Stomach smooth muscle (tissue), 2 donors: ENCODE measurements around the gene PEX11A.

ENCODE experiments used
- H3K27ac ChIP-seq: one replicate; pipeline ENCODE4 v1.7.0; 2013; ENCODE audit warnings: mild to moderate bottlenecking, low read length, inconsistent platforms
- H3K27me3 ChIP-seq, 2 donors: one replicate each; pipeline ENCODE4 v1.7.0; 2013; ENCODE audit warnings: low read length in 2 of 2; ENCODE audit not compliant: insufficient read depth in 2 of 2, control insufficient read depth in 1 of 2
- H3K36me3 ChIP-seq, 2 donors: one replicate each; pipeline ENCODE4 v1.7.0; 2013; ENCODE audit warnings: low read length in 2 of 2; ENCODE audit not compliant: control insufficient read depth in 2 of 2, insufficient read depth in 2 of 2
- H3K4me1 ChIP-seq: one replicate; pipeline ENCODE4 v1.7.0; 2013; ENCODE audit warnings: low read length; ENCODE audit not compliant: control insufficient read depth, insufficient read depth
- H3K4me3 ChIP-seq, 2 donors: one replicate each; pipeline ENCODE4 v1.7.0; 2013; ENCODE audit warnings: low read length in 2 of 2
- H3K9ac ChIP-seq, 2 donors: one replicate each; pipeline ENCODE4 v1.7.0; 2013; ENCODE audit warnings: low read length in 2 of 2, mild to moderate bottlenecking in 1 of 2
- H3K9me3 ChIP-seq, 2 donors: one replicate each; pipeline ENCODE4 v1.7.0; 2013; ENCODE audit warnings: low read length in 2 of 2; ENCODE audit not compliant: control insufficient read depth in 2 of 2
- donor health status: healthy.
- donor health status: Pancreatic carcinoma.

PEX11A gene

GRCh38 chr15:89654847-89655805, 35.4 kb downstream of the PEX11A start, which contains the start of gene KIF7:
TSS of gene KIF7 (minus strand) at chr15:89655467. CDS start at chr15:89652930, 2,537 bp downstream.
- no peaks in the 10 kb centered on the region for H3K27me3 ChIP-seq
- peaks cover 10% of the 10 kb centered on the region for H3K4me1 ChIP-seq
- H3K9ac ChIP-seq, result peak within 1 kb of the TSS; percentile 68 to 70
- no peaks in the 10 kb centered on the region for H3K9me3 ChIP-seq
- peak within 1 kb of the TSS; percentile 66 to 83 for H3K4me3 ChIP-seq
- H3K27ac ChIP-seq, result no peak within 1 kb of the TSS
- H3K36me3 ChIP-seq, result peaks cover 2 to 3% of the 10 kb centered on the region in 2 donors

- Histone ChIP-seq H3K36me3 (peaks cover 2 to 3% of the 10 kb centered on the region in 2 donors), H3K27ac (no peak overlapping the region), H3K4me3 (peak overlapping the region; percentile 66 to 83), H3K4me1 (peaks cover 10% of the 10 kb centered on the region), H3K27me3 (no peaks in the 10 kb centered on the region), H3K9me3 (no peaks in the 10 kb centered on the region), H3K9ac (peak overlapping the region; percentile 68 to 70)
Observed at GRCh38 chr15:89654301-89654761, 36.2 kb downstream of the PEX11A start.

- H3K27me3 ChIP-seq, result no peaks in the 10 kb centered on the region
- no peak overlapping the region for H3K4me3 ChIP-seq
- peaks cover 10% of the 10 kb centered on the region for H3K4me1 ChIP-seq
- H3K9ac ChIP-seq, result no peak overlapping the region
- H3K36me3 ChIP-seq, result peaks cover 2 to 3% of the 10 kb centered on the region in 2 donors
- no peaks in the 10 kb centered on the region for H3K9me3 ChIP-seq
- no peak overlapping the region for H3K27ac ChIP-seq
Observed at GRCh38 chr15:89653578-89653977, 37.0 kb downstream of the PEX11A start.

- no peaks in the 10 kb centered on the region for H3K27me3 ChIP-seq
- no peak overlapping the region for H3K4me3 ChIP-seq
- peaks cover 2 to 3% of the 10 kb centered on the region in 2 donors for H3K36me3 ChIP-seq
- H3K4me1 ChIP-seq, result peaks cover 10% of the 10 kb centered on the region
- no peak overlapping the region for H3K27ac ChIP-seq
- H3K9me3 ChIP-seq, result no peaks in the 10 kb centered on the region
- H3K9ac ChIP-seq, result no peak overlapping the region
Observed at GRCh38 chr15:89652666-89653065, 37.9 kb downstream of the PEX11A start.

DNA sequence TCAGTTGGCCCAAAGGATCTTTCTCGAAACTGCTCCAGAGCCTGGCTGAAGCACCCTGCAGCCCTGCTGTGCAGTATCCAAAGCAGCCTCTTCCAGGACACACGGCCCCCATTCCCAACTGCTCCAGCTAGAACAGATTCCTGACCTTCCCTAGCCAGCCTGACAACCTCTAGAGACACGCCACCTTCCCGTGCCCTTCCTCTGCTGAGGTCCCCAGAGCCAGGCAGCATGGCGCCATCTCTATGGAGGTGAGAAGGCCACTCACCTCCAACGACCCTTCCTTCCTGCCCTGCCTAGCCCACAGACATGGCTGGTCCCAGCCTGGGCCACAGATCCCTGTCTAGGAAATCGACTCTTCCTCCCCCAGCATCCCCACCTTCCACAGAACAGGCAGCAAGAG, 38.4 kb downstream of the PEX11A start:
- H3K9me3 ChIP-seq, result no peaks in the 10 kb centered on the region
- H3K9ac ChIP-seq, result no peak overlapping the region
- H3K4me1 ChIP-seq, result peaks cover 13% of the 10 kb centered on the region
- H3K4me3 ChIP-seq, result no peak overlapping the region
- H3K27ac ChIP-seq, result no peak overlapping the region
- no peaks in the 10 kb centered on the region for H3K27me3 ChIP-seq
- H3K36me3 ChIP-seq, result peaks cover 2 to 3% of the 10 kb centered on the region in 2 donors

GRCh38 chr15:89649716-89650115, 40.8 kb downstream of the PEX11A start:
- Histone ChIP-seq H3K27me3 (no peaks in the 10 kb centered on the region), H3K4me3 (no peak overlapping the region), H3K36me3 (peaks cover 2 to 3% of the 10 kb centered on the region in 2 donors), H3K9ac (no peak overlapping the region), H3K4me1 (peaks cover 12% of the 10 kb centered on the region), H3K9me3 (no peaks in the 10 kb centered on the region), H3K27ac (no peak overlapping the region)

DNA sequence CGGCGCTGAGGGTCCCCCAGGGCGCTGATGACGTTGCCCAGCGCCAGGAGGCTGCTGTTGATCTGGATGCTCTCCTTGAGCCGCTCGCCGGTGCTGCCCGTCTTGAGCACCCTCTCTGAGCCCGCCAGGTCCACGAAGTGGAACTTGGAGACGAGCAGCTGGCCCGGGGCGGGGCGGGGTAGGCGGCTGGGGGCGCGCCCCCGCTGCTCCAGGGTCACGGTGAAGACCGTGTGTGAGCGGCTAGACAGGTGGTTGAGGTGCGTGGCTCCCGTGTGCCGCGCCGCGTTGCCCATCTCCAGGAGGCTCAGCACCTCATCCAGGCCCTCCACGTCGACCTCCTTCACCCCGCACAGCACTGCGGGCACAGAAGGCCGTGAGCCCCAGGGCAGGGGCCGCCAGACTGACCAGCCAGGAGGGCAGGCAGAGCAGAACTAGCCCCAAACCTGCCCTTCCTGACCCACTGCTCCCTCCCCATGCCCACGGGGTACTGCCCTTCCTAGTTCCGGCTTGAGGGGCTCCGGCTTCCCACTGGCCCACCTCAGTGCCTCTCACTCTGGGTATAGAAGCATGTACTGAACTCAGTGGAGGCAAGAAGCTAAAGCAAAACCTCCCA, 41.4 kb downstream of the PEX11A start:
- no peak overlapping the region for H3K9ac ChIP-seq
- H3K4me3 ChIP-seq, result no peak overlapping the region
- H3K4me1 ChIP-seq, result peaks cover 7% of the 10 kb centered on the region
- H3K9me3 ChIP-seq, result no peaks in the 10 kb centered on the region
- no peak overlapping the region for H3K27ac ChIP-seq
- peaks cover 3 to 5% of the 10 kb centered on the region in 2 donors for H3K36me3 ChIP-seq
- H3K27me3 ChIP-seq, result no peaks in the 10 kb centered on the region

DNA sequence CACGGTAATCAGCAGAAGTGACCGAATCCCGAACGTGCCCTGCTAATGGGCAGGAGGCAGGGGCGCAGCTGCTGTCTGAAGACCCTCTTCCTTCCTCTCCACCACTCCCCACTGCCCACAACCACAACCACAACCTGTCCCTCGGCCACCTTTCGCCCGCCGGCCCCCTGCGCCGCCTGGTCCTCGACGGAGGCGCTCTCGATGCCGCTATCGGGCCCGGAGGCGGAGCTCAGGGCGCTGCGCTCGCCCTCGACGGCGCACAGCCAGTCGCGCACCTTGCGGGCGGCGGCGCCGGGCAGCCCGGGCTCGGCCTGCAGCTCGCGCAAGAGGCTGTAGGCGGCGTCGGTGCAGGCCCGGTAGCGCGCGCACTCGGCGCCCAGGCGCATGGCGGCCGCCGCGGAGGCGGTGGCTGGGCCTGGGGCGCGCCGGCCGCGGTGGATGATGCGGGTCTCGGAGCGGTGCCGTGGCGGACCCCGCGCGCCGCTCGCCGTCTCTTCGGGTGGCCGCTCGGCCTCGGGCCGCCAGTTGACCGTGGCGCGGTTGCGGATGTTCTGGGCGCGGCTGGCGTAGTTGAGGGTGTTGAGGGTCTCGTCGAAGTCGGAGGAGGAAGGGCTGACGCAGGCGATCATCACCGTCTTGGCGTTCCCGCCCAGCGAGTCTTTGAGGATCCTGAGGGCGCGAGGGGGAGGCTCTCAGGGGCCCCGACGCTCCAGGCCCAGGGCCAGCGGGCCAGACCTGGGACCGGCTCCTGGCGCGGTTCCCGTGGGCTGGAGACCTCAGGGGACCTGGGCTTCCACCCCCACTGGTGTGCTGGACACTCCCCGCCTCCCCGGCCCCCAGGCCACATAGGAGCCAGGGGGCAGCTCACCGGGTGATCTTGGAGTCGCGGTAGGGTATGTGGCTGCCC, 42.2 kb downstream of the PEX11A start:
- Histone ChIP-seq H3K9ac (no peak overlapping the region), H3K36me3 (peaks cover 4 to 5% of the 10 kb centered on the region in 2 donors), H3K27me3 (no peaks in the 10 kb centered on the region), H3K27ac (no peak overlapping the region), H3K4me1 (peaks cover 7% of the 10 kb centered on the region), H3K4me3 (no peak overlapping the region), H3K9me3 (no peaks in the 10 kb centered on the region)

DNA sequence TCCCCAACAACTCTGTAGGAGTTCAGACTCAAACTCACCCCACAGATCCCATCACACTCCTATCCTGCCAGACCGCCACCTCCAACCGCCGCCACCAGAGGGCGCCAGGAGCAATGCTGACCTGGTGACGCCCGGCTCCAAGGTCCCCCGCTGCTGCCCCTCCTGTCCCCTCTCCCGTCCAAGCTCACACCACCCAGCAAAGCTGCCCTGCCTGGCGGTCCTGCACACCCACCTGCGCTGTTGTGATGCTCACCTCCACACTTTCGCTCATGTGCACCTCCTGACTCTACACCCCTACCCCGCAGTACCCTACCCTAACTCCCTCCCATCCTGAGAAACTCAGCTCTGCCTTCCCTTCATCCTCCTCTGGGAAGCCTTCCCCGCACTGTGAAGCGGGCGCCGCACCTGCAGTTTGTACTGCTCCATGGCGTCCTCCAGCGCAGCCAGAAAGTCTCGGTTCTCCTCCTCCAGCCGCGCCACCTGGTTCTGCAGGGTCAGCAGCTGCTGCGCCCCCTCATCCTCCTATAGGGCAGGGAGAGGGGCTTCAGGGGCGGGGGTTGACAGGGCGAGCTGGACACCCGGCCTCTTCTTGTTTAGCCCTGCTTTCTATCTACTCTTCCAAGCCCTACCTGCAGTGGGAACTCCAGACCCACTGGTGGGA, 43.2 kb downstream of the PEX11A start:
- Histone ChIP-seq H3K4me3 (peak overlapping the region in 1 of 2 donors; percentile 44), H3K27ac (no peak overlapping the region), H3K9me3 (no peaks in the 10 kb centered on the region), H3K9ac (no peak overlapping the region), H3K4me1 (peaks cover 7% of the 10 kb centered on the region), H3K36me3 (peaks cover 5 to 6% of the 10 kb centered on the region in 2 donors), H3K27me3 (no peaks in the 10 kb centered on the region)
